Colonic mucosa (tissue), 4 donors: ENCODE results near the gene C5orf24. TPM values are rescaled to one million over a fixed set of nuclear protein-coding genes. Genes with fewer than 3 reads are reported as not detected.
"Not testable (repeated sequence)": the region's sequence is repeated elsewhere in the genome, so short reads cannot be mapped to it uniquely, and the experiment has no call there.

Experiments used
- DNase-seq: peaks from one replicate; pipeline ENCODE4 v3.0.0-alpha.2; 2020
- H3K27ac ChIP-seq: fragments of 200-600 bp; one replicate; pipeline ENCODE4 v1.8.0; 2021
- H3K27me3 ChIP-seq: fragments of 200-600 bp; one replicate; pipeline ENCODE4 v1.8.0; 2021
- H3K36me3 ChIP-seq: fragments of 200-600 bp; one replicate; pipeline ENCODE4 v1.8.0; 2021
- H3K4me1 ChIP-seq: fragments of 200-600 bp; one replicate; pipeline ENCODE4 v1.8.0; 2021; ENCODE audit warnings: mild to moderate bottlenecking
- H3K4me3 ChIP-seq: fragments of 200-600 bp; one replicate; pipeline ENCODE4 v1.8.0; 2021
- H3K9ac ChIP-seq, 2 donors: one replicate each; pipeline ENCODE4 v1.7.0; 2013; ENCODE audit warnings: control low read depth in 2 of 2, low read depth in 2 of 2, low read length in 2 of 2
- H3K9me3 ChIP-seq: fragments of 200-600 bp; one replicate; pipeline ENCODE4 v1.8.0; 2021
- CTCF ChIP-seq: fragments of 200-600 bp; IDR thresholded peaks from one replicate; pipeline ENCODE4 v1.8.0; 2022; ENCODE audit warnings: antibody characterized with exemption, mild to moderate bottlenecking
- intact Hi-C: fragments of 100-400 bp; cut with DNase I; formaldehyde crosslinking; loops from one replicate; pipeline ENCODE4 v1.14.1; 2022
- total RNA-seq, 2 donors: library from RNA; stranded (reverse); fragmentation: NEBNext Ultra II Directional in 1 of 2; extraction: Animal tissue kit (Norgen Biotek cat#: 25700) in 1 of 2; gene quantifications; one replicate each; pipeline ENCODE4 v1.2.1, GENCODE V29; 2021
- donor health status: healthy.
- donor health status: DM: no; HTN: no; CAD: no.
- donor health status: DM: no; HTN: no; CAD: no.

Gene C5orf24
- total RNA-seq, 2 donors from 2014 or later, result 24.2 to 31.0 TPM

GRCh38 chr5:134877159-134877558, 31.4 kb downstream of the C5orf24 start:
- intact Hi-C loops, result no loop called here
- Histone ChIP-seq H3K27me3 (no peaks in the 10 kb centered on the region), H3K9me3 (no peaks in the 10 kb centered on the region), H3K4me1 (no peaks in the 10 kb centered on the region), H3K36me3 (no peaks in the 10 kb centered on the region), H3K9ac (no peak overlapping the region), H3K27ac (no peak overlapping the region), H3K4me3 (no peak overlapping the region)
- no peak for DNase-seq
- TF ChIP-seq CTCF, result no peak

- no peaks in the 10 kb centered on the region for H3K9me3 ChIP-seq
- intact Hi-C loops, result loop anchor here (2.0 kb wide), 1 partner anchor 22 kb away; no protein-coding TSS in a partner anchor
- no peaks in the 10 kb centered on the region for H3K4me1 ChIP-seq
- no peak overlapping the region for H3K27ac ChIP-seq
- no peaks in the 10 kb centered on the region for H3K27me3 ChIP-seq
- H3K9ac ChIP-seq, result no peak overlapping the region
- no peak for TF ChIP-seq CTCF
- H3K4me3 ChIP-seq, result no peak overlapping the region
- no peaks in the 10 kb centered on the region for H3K36me3 ChIP-seq
- DNase-seq, result peak; percentile 34
These were observed 32.6 kb downstream of the C5orf24 start for GRCh38 chr5:134878403-134878802.

GRCh38 chr5:134879456-134879855, 33.7 kb downstream of the C5orf24 start:
- H3K36me3 ChIP-seq, result no peaks in the 10 kb centered on the region
- no peaks in the 10 kb centered on the region for H3K9me3 ChIP-seq
- H3K9ac ChIP-seq, result no peak overlapping the region
- no peaks in the 10 kb centered on the region for H3K27me3 ChIP-seq
- intact Hi-C loops, result loop anchor here (2.0 kb wide), 1 partner anchor 21 kb away; no protein-coding TSS in a partner anchor
- no peaks in the 10 kb centered on the region for H3K4me1 ChIP-seq
- no peak overlapping the region for H3K27ac ChIP-seq
- TF ChIP-seq CTCF, result no peak
- H3K4me3 ChIP-seq, result no peak overlapping the region
- DNase-seq, result no peak

- H3K4me1 ChIP-seq, H3K27me3 ChIP-seq, H3K36me3 ChIP-seq, intact Hi-C loops, DNase-seq, H3K4me3 ChIP-seq, H3K9ac ChIP-seq, H3K27ac ChIP-seq, H3K9me3 ChIP-seq: not testable (repeated sequence)
These were observed 35.2 kb downstream of the C5orf24 start for GRCh38 chr5:134880937-134881336.

- H3K4me1 ChIP-seq, H3K36me3 ChIP-seq, H3K27me3 ChIP-seq, H3K9ac ChIP-seq, H3K4me3 ChIP-seq, H3K9me3 ChIP-seq, intact Hi-C loops, DNase-seq, H3K27ac ChIP-seq: not testable (repeated sequence)
These were observed 35.9 kb downstream of the C5orf24 start for GRCh38 chr5:134881711-134882110.

GRCh38 chr5:134887593-134888159, 41.9 kb downstream of the C5orf24 start:
- no peaks in the 10 kb centered on the region for H3K36me3 ChIP-seq
- no peaks in the 10 kb centered on the region for H3K4me1 ChIP-seq
- no peak overlapping the region for H3K27ac ChIP-seq
- no peak for TF ChIP-seq CTCF
- no peaks in the 10 kb centered on the region for H3K9me3 ChIP-seq
- intact Hi-C loops, result no loop called here
- DNase-seq, result no peak
- no peak overlapping the region for H3K9ac ChIP-seq
- no peak overlapping the region for H3K4me3 ChIP-seq
- H3K27me3 ChIP-seq, result no peaks in the 10 kb centered on the region
